ENCODE data around the gene SGMS1. TPM values are rescaled to one million over a fixed set of nuclear protein-coding genes. Genes with fewer than 3 reads are reported as not detected.
"Not testable (repeated sequence)": the region's sequence is repeated elsewhere in the genome, so short reads cannot be mapped to it uniquely, and the experiment has no call there.

SGMS1 gene
- total RNA-seq, 1 experiment from 2014 or later = 21.0 TPM

- no peak for DNase-seq (ENCODE audit: low read depth)
Measured at GRCh38 chr10:50271564-50272250, 352.0 kb downstream of the SGMS1 start.

DNA sequence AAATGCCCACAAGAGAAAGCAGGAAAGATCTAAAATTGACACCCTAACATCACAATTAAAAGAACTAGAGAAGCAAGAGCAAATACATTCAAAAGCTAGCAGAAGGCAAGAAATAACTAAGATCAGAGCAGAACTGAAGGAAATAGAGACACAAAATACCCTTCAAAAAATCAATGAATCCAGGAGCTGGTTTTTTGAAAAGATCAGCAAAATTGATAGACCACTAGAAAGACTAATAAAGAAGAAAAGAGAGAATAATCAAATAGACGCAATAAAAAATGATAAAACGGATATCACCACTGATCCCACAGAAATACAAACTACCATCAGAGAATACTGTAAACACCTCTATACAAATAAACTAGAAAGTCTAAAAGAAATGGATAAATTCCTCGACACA lies 355.9 kb downstream of the SGMS1 start:
- not testable (repeated sequence) for DNase-seq (ENCODE audit: low read depth)

- DNase-seq (ENCODE audit: low read depth) = not testable (repeated sequence)
Measured at GRCh38 chr10:50262625-50263024, 361.1 kb downstream of the SGMS1 start.

GRCh38 chr10:50260791-50261281 lies 362.9 kb downstream of the SGMS1 start:
- DNase-seq (ENCODE audit: low read depth) = peak; percentile 32

Other genes with a start within 250 kb of the SGMS1 start
- 3.1 and 4.9 TPM in 2 replicates for gene ASAH2B, start 116.0 kb upstream of the SGMS1 start, total RNA-seq (2014; rRNA removed; shearing (Covaris generic))